ENCODE results near the gene TSC22D2.

DNA sequence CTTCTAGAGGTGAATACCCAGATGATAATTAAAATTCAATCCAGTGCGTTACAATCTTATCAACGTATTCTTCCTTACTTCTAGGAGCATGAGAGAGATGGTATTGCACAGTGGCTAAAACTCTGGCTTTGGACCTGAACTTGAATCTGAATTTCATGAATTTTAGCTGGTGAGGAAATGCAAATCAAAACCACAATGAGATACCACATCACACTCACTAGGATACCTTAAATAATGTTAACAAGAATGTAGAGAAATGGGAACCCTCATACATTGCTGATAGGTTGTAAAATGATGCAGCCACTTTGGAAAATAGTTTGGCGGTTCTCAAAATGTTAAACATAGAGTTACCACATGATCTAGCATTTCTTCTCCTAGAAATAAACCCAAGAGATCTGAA, 47.1 kb upstream of the TSC22D2 start:
- TF ChIP-seq, protein P1, sequence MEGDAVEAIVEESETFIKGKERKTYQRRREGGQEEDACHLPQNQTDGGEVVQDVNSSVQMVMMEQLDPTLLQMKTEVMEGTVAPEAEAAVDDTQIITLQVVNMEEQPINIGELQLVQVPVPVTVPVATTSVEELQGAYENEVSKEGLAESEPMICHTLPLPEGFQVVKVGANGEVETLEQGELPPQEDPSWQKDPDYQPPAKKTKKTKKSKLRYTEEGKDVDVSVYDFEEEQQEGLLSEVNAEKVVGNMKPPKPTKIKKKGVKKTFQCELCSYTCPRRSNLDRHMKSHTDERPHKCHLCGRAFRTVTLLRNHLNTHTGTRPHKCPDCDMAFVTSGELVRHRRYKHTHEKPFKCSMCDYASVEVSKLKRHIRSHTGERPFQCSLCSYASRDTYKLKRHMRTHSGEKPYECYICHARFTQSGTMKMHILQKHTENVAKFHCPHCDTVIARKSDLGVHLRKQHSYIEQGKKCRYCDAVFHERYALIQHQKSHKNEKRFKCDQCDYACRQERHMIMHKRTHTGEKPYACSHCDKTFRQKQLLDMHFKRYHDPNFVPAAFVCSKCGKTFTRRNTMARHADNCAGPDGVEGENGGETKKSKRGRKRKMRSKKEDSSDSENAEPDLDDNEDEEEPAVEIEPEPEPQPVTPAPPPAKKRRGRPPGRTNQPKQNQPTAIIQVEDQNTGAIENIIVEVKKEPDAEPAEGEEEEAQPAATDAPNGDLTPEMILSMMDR (IDR thresholded peaks at IDR 0.05), result no peak
- TF ChIP-seq ZFX (IDR thresholded peaks at IDR 0.05; ENCODE audit: borderline replicate concordance), result no peak
